GM19463 (cell line): ENCODE results near the gene LRRTM4.
"Not testable (repeated sequence)": the region's sequence is repeated elsewhere in the genome, so short reads cannot be mapped to it uniquely, and the experiment has no call there.

Source experiments
- ATAC-seq: cut with Tn5 transposase; IDR thresholded peaks from one replicate; pipeline ENCODE4 v1.9.1; 2021; ENCODE audit warnings: mild to moderate bottlenecking, moderate library complexity; ENCODE audit not compliant: unreplicated experiment

The LRRTM4 gene

DNA sequence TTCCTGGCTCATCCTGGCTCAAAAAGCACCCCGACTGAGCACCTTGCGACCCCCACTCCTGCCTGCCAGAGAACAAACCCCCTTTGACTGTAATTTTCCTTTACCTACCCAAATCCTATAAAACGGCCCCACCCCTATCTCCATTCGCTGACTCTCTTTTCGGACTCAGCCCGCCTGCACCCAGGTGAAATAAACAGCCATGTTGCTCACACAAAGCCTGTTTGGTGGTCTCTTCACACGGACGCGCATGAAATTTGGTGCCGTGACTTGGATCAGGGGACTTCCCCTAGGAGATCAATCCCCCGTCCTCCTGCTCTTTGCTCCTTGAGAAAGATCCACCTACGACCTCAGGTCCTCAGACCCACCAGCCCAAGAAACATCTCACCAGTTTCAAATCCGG, 433.8 kb downstream of the LRRTM4 start:
- ATAC-seq: not testable (repeated sequence)

DNA sequence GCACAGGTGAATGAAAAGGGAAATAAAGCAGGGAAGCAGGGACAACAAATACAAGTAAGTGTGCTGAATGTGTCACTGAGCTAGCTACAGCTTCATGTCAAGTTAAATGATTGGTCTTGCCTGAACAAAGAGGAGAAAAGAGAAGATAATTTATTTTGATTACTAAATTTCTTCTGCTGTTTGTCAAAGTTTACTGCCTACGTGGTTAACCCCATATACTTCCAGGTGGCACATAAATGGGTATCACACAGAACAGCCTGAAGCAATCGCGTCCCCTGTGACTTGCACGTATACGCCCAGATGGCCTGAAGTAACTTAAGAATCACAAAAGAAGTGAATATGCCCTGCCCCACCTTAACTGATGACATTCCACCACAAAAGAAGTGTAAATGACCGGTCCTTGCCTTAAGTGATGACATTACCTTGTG, 434.2 kb downstream of the LRRTM4 start:
- ATAC-seq: no peak

DNA sequence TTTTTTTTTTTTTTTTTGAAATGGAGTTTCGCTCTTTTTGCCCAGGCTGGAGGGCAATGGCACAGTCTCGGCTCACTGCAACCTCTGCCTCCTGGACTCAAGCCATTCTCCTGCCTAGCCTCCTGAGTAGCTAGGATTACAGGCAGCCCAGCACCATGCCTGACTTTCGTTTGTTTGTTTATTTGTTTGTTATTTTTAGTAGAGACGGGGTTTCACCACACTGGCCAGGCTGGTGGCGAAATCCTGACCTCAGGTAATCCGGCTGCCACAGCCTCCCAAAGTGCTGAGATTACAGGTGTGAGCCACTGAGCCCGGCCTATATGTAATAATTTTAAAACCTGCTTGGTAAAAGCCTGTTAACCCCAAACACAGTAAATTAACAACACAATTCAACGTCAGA, 435.7 kb downstream of the LRRTM4 start:
- ATAC-seq: no peak

DNA sequence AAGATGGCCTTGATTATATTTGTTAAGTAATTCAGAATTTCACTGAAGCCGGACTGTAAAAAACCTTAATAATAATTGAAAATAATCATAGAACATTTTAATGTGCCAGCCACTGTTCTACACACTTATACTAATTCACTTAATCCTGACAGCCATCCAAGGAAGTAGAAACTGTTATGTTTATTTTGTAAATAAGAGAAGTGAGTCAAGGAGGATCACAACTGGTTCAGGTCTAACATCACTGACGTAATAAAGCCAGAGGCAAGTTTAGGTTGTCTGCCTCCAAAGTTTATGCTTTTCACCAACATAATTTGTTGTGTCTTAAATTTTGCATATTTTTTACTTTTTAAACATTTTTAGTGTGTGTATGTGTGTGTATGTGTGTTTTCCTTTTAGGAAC, 436.1 kb downstream of the LRRTM4 start:
- ATAC-seq: no peak

DNA sequence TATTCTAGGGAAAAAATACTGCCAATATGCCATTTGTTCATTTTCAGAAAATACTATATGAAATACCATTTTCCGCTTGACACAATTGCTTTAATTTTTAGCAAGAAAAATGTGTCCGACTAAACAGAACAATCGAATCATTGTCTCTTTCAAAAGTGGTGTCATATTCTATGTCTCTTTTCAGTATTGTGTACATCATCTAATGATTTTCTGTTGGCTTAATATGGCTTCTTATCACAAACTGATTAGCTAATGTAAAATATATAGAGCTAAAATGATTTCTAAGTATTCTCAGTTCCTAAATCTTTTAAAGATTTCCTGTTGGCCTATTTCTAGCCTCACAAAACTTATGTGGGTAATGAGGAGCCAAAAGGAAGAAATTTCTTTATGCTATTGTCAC, 436.6 kb downstream of the LRRTM4 start:
- ATAC-seq: no peak

DNA sequence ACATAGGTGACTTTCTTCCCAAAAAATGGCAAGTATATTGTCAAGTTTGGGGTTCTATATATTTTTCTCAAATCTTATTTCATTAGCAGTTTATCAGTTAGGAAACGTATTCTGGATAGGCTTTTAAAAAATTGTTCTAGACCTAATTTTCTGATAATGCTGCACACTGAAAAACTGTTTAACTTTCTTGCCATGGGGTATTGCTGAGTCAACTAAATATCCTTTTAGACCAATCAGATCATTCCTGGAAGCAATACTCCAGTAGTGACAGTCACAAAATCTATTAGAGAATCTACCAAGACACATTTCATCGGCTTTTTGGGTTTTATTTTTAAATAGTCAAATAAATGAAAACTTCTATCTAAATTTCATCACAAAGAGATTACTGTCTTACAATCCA, 440.6 kb downstream of the LRRTM4 start:
- ATAC-seq: no peak

DNA sequence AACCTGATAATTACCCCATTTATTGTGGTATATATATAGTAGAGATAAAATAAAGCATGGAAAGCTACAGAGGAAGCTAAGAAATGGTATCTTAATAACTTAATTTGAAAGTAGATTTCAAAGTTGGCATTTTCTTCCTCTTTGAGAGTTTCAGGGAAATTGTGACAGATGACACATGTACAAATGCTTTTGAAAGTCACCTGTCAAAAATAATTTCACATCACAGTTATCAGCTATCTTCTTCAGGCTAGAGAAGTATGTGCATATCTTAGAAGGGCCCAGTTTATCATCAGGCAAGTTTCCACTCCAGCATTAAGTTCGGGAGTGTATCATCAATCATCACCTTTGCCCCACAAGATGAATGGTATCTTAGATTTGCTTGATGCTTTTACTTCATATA, 457.9 kb downstream of the LRRTM4 start:
- no peak for ATAC-seq

DNA sequence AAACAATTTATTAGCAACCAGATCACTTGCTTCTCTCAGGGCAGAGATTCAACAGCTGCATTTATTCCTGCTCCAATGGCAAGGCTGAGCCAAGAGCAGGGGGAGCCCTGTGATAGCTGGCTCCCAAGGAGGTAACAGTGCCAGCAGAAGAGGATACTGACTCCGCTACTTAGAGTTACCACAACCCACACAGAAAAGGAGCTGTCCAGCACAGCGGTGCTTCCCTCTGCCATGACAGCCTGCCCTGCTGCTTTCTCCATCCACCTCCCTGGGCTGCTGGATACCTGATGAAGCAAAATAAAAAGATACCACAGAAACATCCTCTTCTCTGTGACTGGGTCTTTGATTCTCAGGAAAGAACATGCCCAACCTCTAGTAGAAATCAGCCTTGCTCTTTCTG, 467.2 kb downstream of the LRRTM4 start:
- no peak for ATAC-seq

DNA sequence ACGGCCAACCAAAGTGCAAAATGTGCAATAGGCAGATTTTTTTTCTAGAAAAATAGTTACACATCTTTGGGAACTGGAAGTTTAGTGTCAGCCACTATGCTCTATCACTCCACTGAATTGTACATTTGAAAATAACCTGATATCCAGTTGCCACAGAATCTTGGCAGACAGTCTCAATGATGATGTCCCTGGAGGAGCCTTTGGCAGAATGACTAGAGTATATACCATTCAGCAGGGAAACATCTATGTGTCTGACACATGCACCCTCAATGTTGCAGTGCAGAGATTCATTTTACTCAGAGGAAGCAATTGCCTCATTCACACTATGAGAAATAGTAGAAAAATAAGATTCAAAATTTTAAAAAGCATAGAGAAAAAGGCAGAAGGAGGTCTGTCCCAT, 475.8 kb downstream of the LRRTM4 start:
- ATAC-seq: no peak

DNA sequence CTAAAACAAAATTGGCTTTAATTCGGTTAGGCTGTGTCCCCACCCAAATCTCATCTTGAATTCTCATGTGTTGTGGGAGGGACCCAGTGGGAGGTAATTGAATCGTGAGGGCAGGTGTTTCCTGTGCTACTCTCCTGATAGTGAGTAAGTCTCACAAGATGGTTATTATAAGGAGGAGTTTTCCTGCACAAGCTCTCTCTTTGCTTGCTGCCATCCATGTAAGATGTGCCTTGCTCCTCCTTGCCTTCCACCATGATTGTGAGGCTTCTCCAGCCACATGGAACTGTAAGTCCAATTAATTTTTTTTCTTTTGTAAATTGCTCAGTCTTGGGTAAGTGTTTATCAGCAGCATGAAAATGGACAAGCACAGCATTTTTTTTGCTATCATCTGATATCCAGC, 476.7 kb downstream of the LRRTM4 start:
- not testable (repeated sequence) for ATAC-seq

DNA sequence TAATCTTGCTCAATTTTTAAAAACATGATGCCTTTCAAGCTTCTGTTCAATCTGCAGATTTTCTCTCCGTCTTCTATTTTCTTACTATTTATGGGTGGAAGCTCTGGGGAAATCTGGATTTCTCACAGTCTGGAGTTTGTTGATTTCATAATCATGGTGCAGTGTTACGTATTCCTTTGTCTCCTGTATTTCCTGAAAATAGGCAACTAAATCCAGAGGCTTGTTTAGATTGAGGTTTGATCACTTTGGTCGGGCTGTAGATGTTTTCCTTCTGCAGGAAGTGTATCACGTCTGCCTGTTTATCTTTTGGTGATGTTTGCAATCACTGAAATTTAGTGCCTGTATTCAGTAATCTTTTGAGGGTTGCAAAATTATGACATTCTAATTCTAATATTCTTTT, 487.7 kb downstream of the LRRTM4 start:
- ATAC-seq: no peak

DNA sequence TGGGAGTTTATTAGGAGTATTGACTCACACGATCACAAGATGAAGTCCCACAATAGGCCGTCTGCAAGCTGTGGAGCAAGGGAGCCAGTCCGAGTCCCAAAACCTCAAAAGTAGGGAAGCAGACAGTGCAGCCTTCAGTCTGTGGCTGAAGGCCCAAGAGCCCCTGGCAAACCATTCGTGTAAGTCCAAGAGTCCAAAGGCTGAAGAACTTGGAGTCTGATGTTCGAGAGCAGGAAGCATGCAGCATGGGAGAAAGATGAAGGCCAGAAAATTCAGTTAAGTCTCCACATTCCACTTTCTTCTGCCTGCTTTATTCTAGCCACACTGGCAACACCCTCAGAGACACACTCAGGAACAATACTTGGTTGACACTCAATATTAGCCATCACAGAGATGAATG, 492.9 kb downstream of the LRRTM4 start:
- ATAC-seq: not testable (repeated sequence)

DNA sequence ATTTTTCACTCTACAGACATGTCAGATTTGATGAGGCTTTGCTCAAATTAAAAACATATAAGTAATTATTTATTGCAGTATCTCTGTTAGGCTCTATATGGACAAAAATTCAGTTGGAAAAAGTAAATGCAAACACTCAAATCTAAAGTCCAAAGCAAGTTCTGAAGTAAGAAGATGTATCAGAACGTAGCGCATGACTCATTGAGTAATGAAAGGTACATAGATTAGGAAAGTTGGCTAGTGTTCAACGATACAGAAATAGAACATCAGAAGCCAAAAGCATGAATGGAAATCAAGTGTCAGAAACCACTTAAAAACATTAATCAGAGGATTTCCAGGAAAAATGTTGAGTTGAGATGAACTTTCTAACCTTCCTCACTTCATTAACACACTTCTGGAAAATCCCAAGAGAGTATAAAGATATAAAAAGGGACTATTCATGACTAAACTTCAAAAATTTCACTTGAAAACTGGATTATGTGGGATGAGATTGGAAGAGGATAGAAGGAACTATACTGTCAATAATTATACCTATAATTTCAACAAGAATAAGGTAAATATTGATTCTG, 494.1 kb downstream of the LRRTM4 start:
- no peak for ATAC-seq

DNA sequence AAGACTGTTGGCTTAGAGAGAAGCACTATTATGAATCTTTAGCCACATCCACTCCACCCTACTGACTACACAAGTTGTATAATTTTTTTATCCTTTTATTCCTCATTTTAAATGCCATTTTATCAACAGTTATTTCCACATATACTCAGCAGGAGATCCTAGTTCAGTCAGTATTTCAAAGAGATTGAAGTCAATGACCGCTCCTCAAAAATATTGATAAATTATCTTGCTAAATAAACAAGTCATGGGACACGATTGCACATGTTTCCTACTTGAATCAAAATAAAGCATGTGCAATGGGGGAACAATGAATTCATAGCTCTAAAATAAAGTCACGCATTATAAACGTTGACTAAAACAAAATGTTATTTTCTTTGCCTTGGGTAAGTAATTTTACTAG, 496.5 kb downstream of the LRRTM4 start:
- ATAC-seq: no peak

DNA sequence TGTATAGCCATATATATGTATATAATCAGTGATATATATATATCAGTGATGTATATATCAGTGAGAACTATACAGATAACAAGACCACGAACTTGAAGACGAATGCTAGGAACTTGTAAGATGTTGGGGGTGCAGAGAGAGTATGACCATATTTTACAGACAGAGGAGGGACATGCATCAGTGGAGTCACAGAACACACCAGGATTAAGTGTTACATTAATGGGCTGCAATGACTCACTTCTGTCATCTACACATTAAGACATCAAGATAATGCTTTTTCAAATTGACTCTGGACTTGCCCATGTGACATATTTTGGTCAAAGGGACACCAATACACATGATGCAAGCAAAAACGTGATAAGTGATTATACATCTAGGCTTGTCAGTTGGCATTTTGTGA, 501.0 kb downstream of the LRRTM4 start:
- no peak for ATAC-seq

DNA sequence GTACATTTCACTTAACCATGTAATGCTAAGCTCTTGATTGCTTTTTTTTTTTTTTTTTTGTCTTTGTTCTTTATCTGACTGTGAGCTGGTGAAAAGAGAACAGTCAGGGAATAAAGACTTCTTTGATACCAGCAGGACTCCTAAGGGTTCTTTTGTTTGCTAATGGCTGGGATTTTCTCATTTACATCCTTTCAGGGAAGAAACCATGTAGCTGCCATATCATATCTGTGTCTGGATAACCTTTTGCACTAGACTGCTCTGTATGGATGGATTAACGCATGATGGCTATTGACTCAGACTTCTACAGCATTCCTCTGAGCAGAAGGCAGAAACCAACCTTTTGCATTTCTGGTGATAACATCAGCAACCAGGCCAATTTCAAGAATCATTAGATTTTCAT, 504.0 kb downstream of the LRRTM4 start:
- ATAC-seq: no peak

DNA sequence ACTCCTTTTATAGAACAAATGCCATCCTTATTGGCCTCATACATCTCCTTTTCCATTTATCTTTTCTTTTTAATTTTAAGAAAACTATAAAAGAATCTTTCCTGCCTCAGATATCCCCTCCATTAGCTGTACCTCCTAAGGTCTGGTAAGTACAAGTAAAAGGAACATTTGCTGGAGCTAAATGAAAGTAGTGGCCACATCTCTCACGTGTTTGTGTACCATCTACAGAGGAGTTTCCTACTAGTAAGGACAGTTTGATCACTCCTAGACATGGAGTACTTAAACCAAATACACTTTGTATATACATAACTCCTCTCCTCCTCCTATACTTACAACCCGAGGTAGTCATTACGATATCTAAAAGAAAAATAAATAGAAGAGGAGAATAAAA, 504.8 kb downstream of the LRRTM4 start:
- ATAC-seq: no peak

DNA sequence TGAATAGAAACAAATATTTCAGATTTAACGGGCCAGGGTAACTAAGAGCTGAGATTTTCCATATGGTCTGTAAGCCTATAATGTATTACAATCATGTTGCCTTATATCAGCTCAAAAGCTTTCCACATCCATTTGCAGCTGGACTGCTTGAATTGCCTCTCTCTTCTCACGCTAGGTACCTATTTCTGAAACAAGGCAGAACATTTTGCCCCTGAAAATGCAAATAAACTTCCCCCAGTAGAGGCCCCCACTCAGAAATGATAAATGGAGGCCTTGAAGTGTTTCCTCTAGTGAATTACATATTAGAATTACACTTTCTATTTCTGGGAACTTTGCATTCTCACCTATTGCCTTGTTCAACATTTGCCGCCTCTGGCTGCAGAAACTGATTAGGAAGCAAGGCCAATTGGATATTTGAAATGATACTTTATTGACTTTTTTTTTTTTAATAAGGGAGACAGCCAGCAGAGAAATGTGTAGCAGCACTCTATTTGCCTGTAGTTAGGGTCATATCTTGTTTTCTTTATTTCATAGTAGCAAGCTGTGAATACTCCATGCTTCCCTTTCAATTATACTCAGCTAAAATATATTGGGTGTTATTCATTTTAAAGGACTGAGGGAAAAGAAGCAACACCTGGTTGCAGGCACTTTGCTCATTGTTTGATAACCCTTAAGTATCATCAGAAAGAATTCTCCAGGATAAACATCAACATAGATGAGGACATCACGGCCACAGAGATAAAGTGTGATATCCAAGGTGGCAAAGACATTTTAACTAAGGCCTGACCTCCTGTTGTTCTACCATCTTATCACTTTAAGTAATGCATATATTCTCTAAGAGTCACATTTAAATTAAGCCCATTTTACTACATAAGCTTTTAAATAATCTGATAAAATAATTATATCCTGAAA, 505.5 kb downstream of the LRRTM4 start:
- ATAC-seq: no peak

DNA sequence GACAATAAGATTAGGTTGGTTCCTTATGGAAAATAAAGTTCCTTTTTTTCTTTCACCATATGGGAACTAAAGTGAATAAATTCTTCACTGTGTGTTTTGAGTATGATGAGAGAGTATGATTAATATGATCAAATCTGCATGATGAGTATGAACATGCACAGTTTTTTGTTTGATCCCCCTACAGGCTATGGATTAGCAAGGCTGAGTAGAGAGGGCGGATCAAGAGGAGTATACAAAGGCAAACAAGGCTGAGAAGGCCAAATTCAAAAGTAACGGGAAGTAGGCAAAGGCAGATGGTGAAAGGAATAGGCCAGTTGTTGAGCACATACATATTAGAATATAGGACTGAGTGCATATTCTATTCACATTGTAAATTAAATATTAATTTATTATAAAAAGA, 508.2 kb downstream of the LRRTM4 start:
- ATAC-seq: no peak

DNA sequence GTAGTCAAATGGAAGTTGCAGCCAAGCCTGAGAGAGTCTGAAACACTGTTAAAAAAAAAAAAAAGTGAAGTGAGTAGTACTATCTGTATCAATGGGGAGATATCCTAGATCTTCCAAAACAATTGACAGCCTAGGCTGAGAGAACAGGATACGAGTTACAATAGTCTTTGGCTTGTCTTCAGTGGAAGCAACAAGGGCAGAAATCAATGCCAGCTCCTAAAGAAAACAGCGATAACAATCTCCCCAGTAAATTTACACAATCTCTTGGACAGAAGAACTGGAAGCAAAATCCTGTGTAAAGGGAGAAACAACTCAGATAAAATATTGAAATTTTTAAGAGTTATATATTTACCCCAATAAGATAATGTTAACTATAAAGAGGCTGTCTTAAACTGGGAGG, 508.7 kb downstream of the LRRTM4 start:
- no peak for ATAC-seq

DNA sequence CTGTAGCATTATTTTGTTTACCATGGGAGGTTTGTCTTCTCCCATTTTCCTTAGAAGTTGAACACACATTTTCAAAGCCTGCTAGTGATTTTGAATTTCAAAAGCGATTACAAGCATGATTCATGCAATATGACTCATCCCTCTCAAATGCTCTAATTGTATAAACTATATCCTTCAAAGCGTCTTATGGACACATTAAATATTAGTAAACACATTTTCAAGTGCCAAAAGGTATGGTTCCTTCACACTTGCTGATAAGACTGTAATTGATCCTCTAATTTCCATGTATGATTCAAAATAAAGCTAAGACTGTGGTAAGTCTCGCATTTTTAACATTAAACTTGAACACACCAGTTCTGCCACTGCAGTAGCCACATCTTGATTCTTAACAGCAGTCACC, 512.9 kb downstream of the LRRTM4 start:
- no peak for ATAC-seq

DNA sequence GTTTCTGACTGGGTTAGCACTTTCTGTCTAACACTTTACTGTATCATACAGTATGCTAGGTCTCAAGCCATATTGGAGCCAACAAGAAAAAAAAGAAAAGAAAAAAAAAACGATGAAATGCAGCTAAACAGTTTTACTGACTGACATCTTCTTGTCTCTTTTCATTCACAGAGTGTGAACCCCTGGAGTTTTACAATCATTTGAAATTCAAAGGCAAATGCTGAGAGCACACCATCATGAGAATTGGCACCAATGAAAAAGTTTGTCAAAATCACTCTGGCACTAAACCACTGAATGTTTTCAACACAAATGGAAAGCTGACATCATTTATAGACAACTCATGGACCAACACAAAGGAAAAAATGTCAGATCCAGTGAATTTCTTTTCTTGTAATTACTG, 513.3 kb downstream of the LRRTM4 start:
- no peak for ATAC-seq

DNA sequence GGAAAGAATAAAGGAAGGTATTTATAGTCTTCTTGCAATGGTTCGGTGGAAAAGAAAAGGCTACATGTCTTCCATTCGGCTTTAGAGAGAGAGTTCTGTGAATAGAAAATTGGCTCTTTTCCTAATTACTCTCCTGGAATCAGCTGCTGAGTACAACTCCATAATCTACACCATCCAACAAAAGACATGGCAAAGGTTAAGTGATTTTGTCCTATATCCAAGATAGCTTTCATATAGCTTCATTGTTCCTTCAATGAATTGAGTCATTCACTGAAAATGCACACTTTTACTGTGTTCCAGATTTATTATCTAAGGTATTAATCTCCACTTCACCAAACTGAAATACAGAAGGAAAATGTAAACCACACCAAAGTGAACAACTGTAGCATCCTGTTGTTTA, 514.5 kb downstream of the LRRTM4 start:
- ATAC-seq: no peak
